Hepatocyte (in vitro differentiated cells): ENCODE data around the gene GPRIN2. TPM values are rescaled to one million over a fixed set of nuclear protein-coding genes. Genes with fewer than 3 reads are reported as not detected.
A peak's percentile ranks its signal among the peaks of the same experiment; 100 is the strongest.
"Not testable (repeated sequence)": the region's sequence is repeated elsewhere in the genome, so short reads cannot be mapped to it uniquely, and the experiment has no call there.

ENCODE experiments used
- DNase-seq: peaks from one replicate; pipeline ENCODE4 v3.0.0-alpha.2; 2016; ENCODE audit warnings: low spot score
- H2AFZ ChIP-seq: fragments of 200-600 bp; sonication (generic); 2 replicates; pipeline ENCODE4 v1.6.0; 2016; ENCODE audit warnings: antibody characterized with exemption, mild to moderate bottlenecking
- H3K27ac ChIP-seq: fragments of 200-600 bp; sonication (generic); 2 replicates; pipeline ENCODE4 v1.5.1; 2016; ENCODE audit warnings: mild to moderate bottlenecking
- H3K27me3 ChIP-seq: fragments of 200-600 bp; sonication (generic); 2 replicates; pipeline ENCODE4 v1.6.1; 2016
- H3K36me3 ChIP-seq: fragments of 200-600 bp; sonication (generic); replicated peaks from 2 replicates; pipeline ENCODE4 v1.5.1; 2016; ENCODE audit warnings: low read depth; ENCODE audit not compliant: insufficient read depth
- H3K4me1 ChIP-seq: fragments of 200-600 bp; sonication (generic); 2 replicates; pipeline ENCODE4 v1.5.1; 2016; ENCODE audit warnings: mild to moderate bottlenecking, moderate library complexity; ENCODE audit not compliant: insufficient read depth
- H3K4me2 ChIP-seq: fragments of 200-600 bp; sonication (generic); 2 replicates; pipeline ENCODE4 v1.6.0; 2016
- H3K4me3 ChIP-seq: fragments of 200-600 bp; sonication (generic); 2 replicates; pipeline ENCODE4 v1.5.1; 2016; ENCODE audit warnings: mild to moderate bottlenecking
- H3K79me2 ChIP-seq: fragments of 200-600 bp; sonication (generic); 2 replicates; pipeline ENCODE4 v1.6.0; 2017; ENCODE audit warnings: mild to moderate bottlenecking
- H3K9me2 ChIP-seq: fragments of 200-600 bp; sonication (generic); replicated peaks from 2 replicates; pipeline ENCODE4 v1.6.0; 2017; ENCODE audit warnings: mild to moderate bottlenecking; ENCODE audit not compliant: insufficient read depth
- H3K9me3 ChIP-seq: fragments of 200-600 bp; sonication (generic); 2 replicates; pipeline ENCODE4 v1.5.1; 2016; ENCODE audit warnings: low read depth, mild to moderate bottlenecking
- H4K20me1 ChIP-seq: fragments of 200-600 bp; sonication (generic); 2 replicates; pipeline ENCODE4 v1.6.0; 2016; ENCODE audit warnings: mild to moderate bottlenecking; ENCODE audit not compliant: insufficient read depth, poor library complexity, severe bottlenecking
- WGBS: methylation state at CpG from one replicate; pipeline ENCODE4 v1.1.6; 2016; ENCODE audit warnings: low lambda C conversion rate; ENCODE audit errors: missing lambda C conversion rate; 5-methylcytosine and 5-hydroxymethylcytosine counted together
- polyA plus RNA-seq: library from polyadenylated mRNA; unstranded; fragments of >200 nt; fragmentation: Nextera tagmentation; extraction: Ambion mirVana; gene quantifications from 2 replicates; pipeline ENCODE4 v1.2.1, GENCODE V29; 2016
- total RNA-seq: library from RNA; depleted of rRNA; stranded (reverse); fragments of >200 nt; gene quantifications from 2 replicates; pipeline ENCODE4 v1.2.3, GENCODE V29; 2014

GPRIN2 gene
- total and polyA plus RNA-seq, 2 experiments from 2014 or later, result 15.0 to 23.4 TPM

- not testable (repeated sequence) for DNase-seq, H2AFZ ChIP-seq, H3K9me2 ChIP-seq, H4K20me1 ChIP-seq, H3K27me3 ChIP-seq, H3K36me3 ChIP-seq, H3K9me3 ChIP-seq, H3K4me1 ChIP-seq, H3K4me3 ChIP-seq, H3K27ac ChIP-seq, H3K79me2 ChIP-seq
- H3K4me2 ChIP-seq, result peak overlapping the region; percentile 69
- WGBS, result 39% methylated on average over 26 of the region's 50 CpGs
Measured at GRCh38 chr10:46577624-46578473, 21.4 kb upstream of the GPRIN2 start.

DNA sequence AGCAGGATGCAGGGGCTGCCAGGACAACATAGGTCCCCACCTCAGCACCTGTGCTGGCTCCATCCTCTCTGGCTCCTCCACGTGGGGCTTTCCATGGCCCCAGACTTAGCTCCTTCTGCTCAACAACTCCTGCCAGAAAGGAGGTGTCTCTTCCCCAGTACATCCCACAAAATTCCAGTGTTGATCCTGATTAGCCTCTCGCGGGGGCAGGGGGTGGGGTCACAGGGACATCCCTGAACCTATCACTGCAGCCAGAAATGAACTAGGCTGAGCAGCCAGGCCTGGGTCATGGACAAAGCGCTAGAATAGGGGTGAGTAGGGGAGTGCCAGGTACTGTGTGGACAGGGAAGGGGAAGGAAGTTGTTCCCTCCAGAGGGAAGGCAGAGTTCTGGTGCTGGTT, 17.4 kb upstream of the GPRIN2 start:
- DNase-seq, H3K4me1 ChIP-seq, H4K20me1 ChIP-seq, H3K79me2 ChIP-seq, H3K36me3 ChIP-seq, H2AFZ ChIP-seq, H3K9me2 ChIP-seq, H3K4me3 ChIP-seq, H3K9me3 ChIP-seq, H3K27ac ChIP-seq, H3K4me2 ChIP-seq, H3K27me3 ChIP-seq: not testable (repeated sequence)
- WGBS, result 80% methylated on average over 3 of the region's 4 CpGs

- not testable (repeated sequence) for H3K27me3 ChIP-seq, H3K4me1 ChIP-seq, H3K9me2 ChIP-seq, H4K20me1 ChIP-seq, H3K9me3 ChIP-seq, H3K27ac ChIP-seq, H3K79me2 ChIP-seq, H3K36me3 ChIP-seq, H3K4me3 ChIP-seq, H3K4me2 ChIP-seq, DNase-seq, H2AFZ ChIP-seq
- WGBS, result 69% methylated on average over 3 of the region's 5 CpGs
Measured at GRCh38 chr10:46573314-46573713, 16.9 kb upstream of the GPRIN2 start.

GRCh38 chr10:46572765-46573164, 16.3 kb upstream of the GPRIN2 start:
- H3K27me3 ChIP-seq, H3K9me3 ChIP-seq, H3K4me3 ChIP-seq, H3K9me2 ChIP-seq, DNase-seq, H3K79me2 ChIP-seq, H3K36me3 ChIP-seq, H2AFZ ChIP-seq, H3K4me2 ChIP-seq, H3K27ac ChIP-seq, H4K20me1 ChIP-seq, H3K4me1 ChIP-seq: not testable (repeated sequence)
- WGBS, result 67% methylated on average over 3 of the region's 4 CpGs

- not testable (repeated sequence) for H3K79me2 ChIP-seq, H3K9me3 ChIP-seq, H3K27me3 ChIP-seq, H4K20me1 ChIP-seq, H3K36me3 ChIP-seq, H3K9me2 ChIP-seq, H2AFZ ChIP-seq, H3K4me2 ChIP-seq, H3K4me3 ChIP-seq, H3K4me1 ChIP-seq, DNase-seq, H3K27ac ChIP-seq
- no CpG with 5 or more reads among the region's 2 CpGs for WGBS
Measured at GRCh38 chr10:46570655-46571054, 14.2 kb upstream of the GPRIN2 start.

DNA sequence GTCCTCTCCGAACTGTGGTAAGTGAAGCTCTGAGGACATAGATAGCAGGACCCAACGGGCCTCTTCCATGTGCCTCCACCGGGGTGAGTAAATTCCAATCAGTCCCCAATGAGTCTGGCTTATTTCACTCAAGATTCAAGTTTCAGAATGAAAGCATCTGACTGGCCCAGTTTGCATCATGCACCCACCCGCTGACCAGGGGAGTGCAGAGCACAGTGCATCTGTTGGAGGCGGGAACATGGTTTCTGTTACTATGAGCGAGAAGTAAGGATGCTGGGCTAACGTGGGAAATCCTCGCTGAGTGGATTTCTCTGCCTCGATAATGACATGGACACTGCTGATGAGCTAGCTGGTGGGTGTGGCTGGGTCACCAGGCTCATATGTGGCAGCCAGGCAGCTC, 10.7 kb upstream of the GPRIN2 start:
- 91% methylated on average over 5 of the region's 9 CpGs for WGBS
- DNase-seq, H2AFZ ChIP-seq, H3K9me3 ChIP-seq, H3K4me1 ChIP-seq, H3K36me3 ChIP-seq, H3K27me3 ChIP-seq, H4K20me1 ChIP-seq, H3K9me2 ChIP-seq, H3K4me3 ChIP-seq, H3K27ac ChIP-seq, H3K4me2 ChIP-seq, H3K79me2 ChIP-seq: not testable (repeated sequence)
